Keratinocyte (primary cell): ENCODE measurements around the gene FAHD1. TPM values are rescaled to one million over a fixed set of nuclear protein-coding genes. Genes with fewer than 3 reads are reported as not detected.

Source experiments
- DNase-seq: peaks from one replicate; pipeline ENCODE4 v3.0.0-alpha.2; 2011; ENCODE audit warnings: low read depth, missing footprints, low spot score
- FAIRE-seq: peaks from 2 replicates; lab custom pipeline; 2011; peaks lifted over from hg19 to GRCh38; lab: Jason Lieb, UNC
- H2AFZ ChIP-seq: 2 replicates; pipeline ENCODE4 v1.6.0; 2012; ENCODE audit warnings: low read length, control low read depth, inconsistent platforms; ENCODE audit not compliant: control insufficient read depth
- H3K27ac ChIP-seq: 2 replicates; pipeline ENCODE4 v1.5.1; 2011; ENCODE audit warnings: low read length; ENCODE audit not compliant: control insufficient read depth, insufficient read depth
- H3K27me3 ChIP-seq: 3 replicates; pipeline ENCODE4 v1.6.0; 2011; ENCODE audit warnings: low read length; ENCODE audit not compliant: control insufficient read depth, insufficient read depth; ENCODE audit errors: extremely low read depth
- H3K36me3 ChIP-seq, 2 experiments: 2 replicates in 1 of 2; 3 replicates in 1 of 2; pipeline ENCODE4 v1.5.1; 2011; ENCODE audit warnings: low read length in 2 of 2, mild to moderate bottlenecking in 1 of 2; ENCODE audit not compliant: control insufficient read depth in 2 of 2, insufficient read depth in 2 of 2; ENCODE audit errors: extremely low read depth in 1 of 2
- H3K4me1 ChIP-seq: 3 replicates; pipeline ENCODE4 v1.5.1; 2011; ENCODE audit warnings: low read length; ENCODE audit not compliant: control insufficient read depth, insufficient read depth; ENCODE audit errors: extremely low read depth
- H3K4me2 ChIP-seq: 3 replicates; pipeline ENCODE4 v1.6.0; 2011; ENCODE audit warnings: low read depth, low read length; ENCODE audit not compliant: control insufficient read depth, insufficient read depth; ENCODE audit errors: extremely low read depth
- H3K4me3 ChIP-seq, 3 experiments: fragments of 200-600 bp in 1 of 3; sonication (generic) in 1 of 3; 2 replicates in 2 of 3; 3 replicates in 1 of 3; pipeline ENCODE4 v1.5.1; 2011 to 2016; ENCODE audit warnings: low read length in 3 of 3, mild to moderate bottlenecking in 3 of 3, control low read depth in 2 of 3, inconsistent platforms in 1 of 3, low read depth in 1 of 3, mixed read lengths in 1 of 3, mixed run types in 1 of 3, moderate library complexity in 1 of 3; ENCODE audit not compliant: control insufficient read depth in 2 of 3, insufficient read depth in 2 of 3; ENCODE audit errors: extremely low read depth in 1 of 3
- H3K79me2 ChIP-seq: 2 replicates; pipeline ENCODE4 v1.6.0; 2012; ENCODE audit warnings: low read length; ENCODE audit not compliant: control insufficient read depth, insufficient read depth
- H3K9ac ChIP-seq: 3 replicates; pipeline ENCODE4 v1.6.0; 2011; ENCODE audit warnings: low read length; ENCODE audit not compliant: control insufficient read depth, insufficient read depth; ENCODE audit errors: extremely low read depth
- H3K9me1 ChIP-seq: 3 replicates; pipeline ENCODE4 v1.6.0; 2011; ENCODE audit warnings: low read length; ENCODE audit not compliant: control insufficient read depth, insufficient read depth; ENCODE audit errors: extremely low read depth
- H3K9me3 ChIP-seq: 2 replicates; pipeline ENCODE4 v1.5.1; 2012; ENCODE audit warnings: low read depth, low read length; ENCODE audit not compliant: control insufficient read depth
- H4K20me1 ChIP-seq: 3 replicates; pipeline ENCODE4 v1.6.0; 2011; ENCODE audit warnings: low read length; ENCODE audit not compliant: control insufficient read depth, insufficient read depth; ENCODE audit errors: extremely low read depth
- CTCF ChIP-seq, 3 experiments: IDR thresholded peaks in 1 of 3; conservative IDR thresholded peaks in 1 of 3; optimal IDR thresholded peaks in 1 of 3; 2 replicates in 2 of 3; 3 replicates in 1 of 3; pipeline versions ENCODE3 to v1.5.1; 2011; ENCODE audit warnings: low read length in 3 of 3, mild to moderate bottlenecking in 3 of 3, moderate library complexity in 2 of 3, control low read depth in 1 of 3, inconsistent platforms in 1 of 3; ENCODE audit not compliant: insufficient read depth in 2 of 3; ENCODE audit errors: extremely low read depth in 1 of 3
- EZH2 ChIP-seq: IDR thresholded peaks from one replicate; pipeline ENCODE4 v1.6.1; 2012; ENCODE audit warnings: inconsistent platforms, mild to moderate bottlenecking, low read length, moderate library complexity
- dilution Hi-C: fragments of 300-500 bp; cut with MboI; formaldehyde crosslinking; loops from one replicate; pipeline ENCODE4 v1.7.0; 2020; ENCODE audit warnings: low sequenced_read_pairs; ENCODE audit not compliant: extremely low pct_ligation_motif_present
- polyA plus RNA-seq, 5 experiments: library from polyadenylated mRNA; depleted of rRNA in 3 of 5; stranded (reverse) in 3 of 5; stranded (forward) in 1 of 5; unstranded in 1 of 5; fragments of >200 nt; gene quantifications; 1 replicate in 1 of 5; 2 replicates in 3 of 5; 3 replicates in 1 of 5; pipeline versions ENCODE4 v1.2.1 to v1.2.3, GENCODE V29; 2011 to 2012; ENCODE audit warnings: missing spikeins in 2 of 5, low read depth in 1 of 5, low replicate concordance in 1 of 5

The FAHD1 gene
- polyA plus RNA-seq, 1 donor (not counting 4 experiments of a cell fraction or from before 2014, with no cell fraction given) = 29.4 TPM

- Histone ChIP-seq H3K9me3 (no peaks in the 10 kb centered on the region), H4K20me1 (no peaks in the 10 kb centered on the region), H3K9ac (no peak overlapping the region), H3K79me2 (no peaks in the 10 kb centered on the region), H3K27ac (peak overlapping the region; percentile 5), H3K27me3 (no peaks in the 10 kb centered on the region), H3K9me1 (no peaks in the 10 kb centered on the region), H3K4me1 (peaks cover 9% of the 10 kb centered on the region), H3K36me3 (no peaks in the 10 kb centered on the region), H2AFZ (no peak overlapping the region), H3K4me2 (peak overlapping the region; percentile 7), H3K4me3 (no peak overlapping the region)
- dilution Hi-C loops = no loop called here
- FAIRE-seq = peak; percentile 78
- no peak for TF ChIP-seq EZH2
- no peak for TF ChIP-seq CTCF (optimal IDR thresholded peaks at IDR 0.05 in 1 of 3, IDR thresholded peaks at IDR 0.05 in 1 of 3, conservative IDR thresholded peaks at IDR 0.05 in 1 of 3; ENCODE audit: extremely low read depth in 1 of 3, insufficient read depth in 2 of 3, low read length in 3 of 3)
- peak; percentile 38 for DNase-seq
Observed at GRCh38 chr16:1870365-1871082, 43.5 kb downstream of the FAHD1 start.

- no peaks in the 10 kb centered on the region for H3K9me1 ChIP-seq
- no peak for FAIRE-seq
- H3K79me2 ChIP-seq = no peaks in the 10 kb centered on the region
- no peaks in the 10 kb centered on the region for H3K27me3 ChIP-seq
- no peak within 1 kb of the TSS for H3K9ac ChIP-seq
- TF ChIP-seq CTCF (optimal IDR thresholded peaks at IDR 0.05 in 1 of 3, IDR thresholded peaks at IDR 0.05 in 1 of 3, conservative IDR thresholded peaks at IDR 0.05 in 1 of 3; ENCODE audit: extremely low read depth in 1 of 3, insufficient read depth in 2 of 3, low read length in 3 of 3) = no peak
- no peak for TF ChIP-seq EZH2
- no peak within 1 kb of the TSS for H3K27ac ChIP-seq
- no peaks in the 10 kb centered on the region for H3K9me3 ChIP-seq
- DNase-seq = no peak
- H3K4me3 ChIP-seq = peak within 1 kb of the TSS in 1 of 3 experiments; percentile 3
- no peaks in the 10 kb centered on the region for H4K20me1 ChIP-seq
- H3K36me3 ChIP-seq = no peaks in the 10 kb centered on the region
- peaks cover 9% of the 10 kb centered on the region for H3K4me1 ChIP-seq
- peak within 1 kb of the TSS; percentile 48 for H3K4me2 ChIP-seq
- dilution Hi-C loops = no loop called here
- peak within 1 kb of the TSS; percentile 12 for H2AFZ ChIP-seq
Observed at GRCh38 chr16:1871974-1872635, 45.1 kb downstream of the FAHD1 start, which contains the start of gene MEIOB. Gene MEIOB (minus strand): TSS chr16:1872164. CDS start chr16:1868175, 3,989 bp downstream.
